Thoracic aorta (tissue), 2 donors: ENCODE data around the gene ATPAF1. TPM values are rescaled to one million over a fixed set of nuclear protein-coding genes. Genes with fewer than 3 reads are reported as not detected.

Source experiments
- ATAC-seq: fragments of 150-250 bp; one replicate; pipeline ENCODE4 v1.8.0; 2017; ENCODE audit warnings: low read depth; ENCODE audit not compliant: insufficient number of reproducible peaks, low FRiP score
- DNase-seq: peaks from one replicate; pipeline ENCODE4 v3.0.0-alpha.2; 2020; ENCODE audit warnings: low spot score
- H3K27ac ChIP-seq, 2 donors: fragments of 200-600 bp; sonication (generic); 1 replicate in 1 of 2; 2 replicates in 1 of 2; pipeline ENCODE4 v1.5.1; 2016; ENCODE audit warnings: mild to moderate bottlenecking in 2 of 2, moderate library complexity in 2 of 2
- H3K27me3 ChIP-seq: fragments of 200-600 bp; sonication (generic); replicated peaks from 2 replicates; pipeline ENCODE4 v1.6.0; 2016; ENCODE audit warnings: mild to moderate bottlenecking; ENCODE audit not compliant: insufficient read depth
- H3K36me3 ChIP-seq: fragments of 200-600 bp; sonication (generic); one replicate; pipeline ENCODE4 v1.5.1; 2016
- H3K4me1 ChIP-seq, 2 donors: fragments of 200-600 bp; sonication (generic); 1 replicate in 1 of 2; 2 replicates in 1 of 2; pipeline versions ENCODE4 v1.5.1 to v1.6.0; 2016; ENCODE audit warnings: low read depth in 2 of 2, mild to moderate bottlenecking in 1 of 2; ENCODE audit not compliant: control insufficient read depth in 1 of 2
- H3K4me3 ChIP-seq: fragments of 200-600 bp; sonication (generic); 2 replicates; pipeline ENCODE4 v1.5.1; 2016; ENCODE audit warnings: mild to moderate bottlenecking
- H3K9me3 ChIP-seq: fragments of 200-600 bp; sonication (generic); 2 replicates; pipeline ENCODE4 v1.5.1; 2016
- total RNA-seq, 2 donors: library from RNA; depleted of rRNA; stranded (reverse); fragments of >200 nt; gene quantifications; one replicate each; pipeline versions ENCODE4 v1.1.0 to v1.2.3, GENCODE V29; 2016
- TF ChIP-seq, protein P1 (sequence below): fragments of 200-600 bp; sonication (generic); IDR thresholded peaks from one replicate; pipeline ENCODE4 v1.5.1; 2019; ENCODE audit warnings: antibody characterized with exemption

The ATPAF1 gene
- total RNA-seq, 2 donors from 2014 or later: 38.5 to 55.6 TPM

GRCh38 chr1:46615088-46615487 lies 53.1 kb downstream of the ATPAF1 start:
- Histone ChIP-seq H3K4me1 (peaks cover 39 to 54% of the 10 kb centered on the region in 2 donors), H3K27me3 (no peaks in the 10 kb centered on the region), H3K4me3 (peak overlapping the region; percentile 78), H3K27ac (peak overlapping the region; percentile 86 to 91), H3K9me3 (no peaks in the 10 kb centered on the region), H3K36me3 (no peaks in the 10 kb centered on the region)
- TF ChIP-seq, protein P1, sequence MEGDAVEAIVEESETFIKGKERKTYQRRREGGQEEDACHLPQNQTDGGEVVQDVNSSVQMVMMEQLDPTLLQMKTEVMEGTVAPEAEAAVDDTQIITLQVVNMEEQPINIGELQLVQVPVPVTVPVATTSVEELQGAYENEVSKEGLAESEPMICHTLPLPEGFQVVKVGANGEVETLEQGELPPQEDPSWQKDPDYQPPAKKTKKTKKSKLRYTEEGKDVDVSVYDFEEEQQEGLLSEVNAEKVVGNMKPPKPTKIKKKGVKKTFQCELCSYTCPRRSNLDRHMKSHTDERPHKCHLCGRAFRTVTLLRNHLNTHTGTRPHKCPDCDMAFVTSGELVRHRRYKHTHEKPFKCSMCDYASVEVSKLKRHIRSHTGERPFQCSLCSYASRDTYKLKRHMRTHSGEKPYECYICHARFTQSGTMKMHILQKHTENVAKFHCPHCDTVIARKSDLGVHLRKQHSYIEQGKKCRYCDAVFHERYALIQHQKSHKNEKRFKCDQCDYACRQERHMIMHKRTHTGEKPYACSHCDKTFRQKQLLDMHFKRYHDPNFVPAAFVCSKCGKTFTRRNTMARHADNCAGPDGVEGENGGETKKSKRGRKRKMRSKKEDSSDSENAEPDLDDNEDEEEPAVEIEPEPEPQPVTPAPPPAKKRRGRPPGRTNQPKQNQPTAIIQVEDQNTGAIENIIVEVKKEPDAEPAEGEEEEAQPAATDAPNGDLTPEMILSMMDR: no peak
- no peak for ATAC-seq
- no peak for DNase-seq

DNA sequence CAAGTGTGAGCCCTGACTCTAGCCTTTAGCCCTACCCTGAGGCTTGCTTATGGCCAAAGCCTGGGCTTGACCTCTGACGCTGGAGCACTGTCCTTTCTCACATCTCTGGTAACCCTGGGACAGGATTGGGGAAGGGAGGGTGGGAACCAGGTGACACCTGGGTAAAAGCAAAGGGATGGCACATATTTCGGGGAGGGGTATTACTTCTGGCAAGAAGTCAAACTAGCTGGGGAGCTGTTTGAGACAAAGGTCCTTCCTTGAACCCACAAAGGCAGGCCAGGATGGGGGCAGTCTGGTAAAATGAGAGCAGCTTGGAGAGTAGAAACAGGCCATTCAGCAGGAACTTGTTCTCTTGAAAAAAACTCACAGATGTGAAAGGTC lies 53.6 kb downstream of the ATPAF1 start:
- ATAC-seq: no peak
- TF ChIP-seq, protein P1: no peak
- peaks cover 39 to 55% of the 10 kb centered on the region in 2 donors for H3K4me1 ChIP-seq
- H3K9me3 ChIP-seq: no peaks in the 10 kb centered on the region
- peaks cover 4% of the 10 kb centered on the region for H3K36me3 ChIP-seq
- DNase-seq: no peak
- H3K27me3 ChIP-seq: no peaks in the 10 kb centered on the region
- H3K4me3 ChIP-seq: peak overlapping the region; percentile 78
- H3K27ac ChIP-seq: peak overlapping the region; percentile 69 to 86

DNA sequence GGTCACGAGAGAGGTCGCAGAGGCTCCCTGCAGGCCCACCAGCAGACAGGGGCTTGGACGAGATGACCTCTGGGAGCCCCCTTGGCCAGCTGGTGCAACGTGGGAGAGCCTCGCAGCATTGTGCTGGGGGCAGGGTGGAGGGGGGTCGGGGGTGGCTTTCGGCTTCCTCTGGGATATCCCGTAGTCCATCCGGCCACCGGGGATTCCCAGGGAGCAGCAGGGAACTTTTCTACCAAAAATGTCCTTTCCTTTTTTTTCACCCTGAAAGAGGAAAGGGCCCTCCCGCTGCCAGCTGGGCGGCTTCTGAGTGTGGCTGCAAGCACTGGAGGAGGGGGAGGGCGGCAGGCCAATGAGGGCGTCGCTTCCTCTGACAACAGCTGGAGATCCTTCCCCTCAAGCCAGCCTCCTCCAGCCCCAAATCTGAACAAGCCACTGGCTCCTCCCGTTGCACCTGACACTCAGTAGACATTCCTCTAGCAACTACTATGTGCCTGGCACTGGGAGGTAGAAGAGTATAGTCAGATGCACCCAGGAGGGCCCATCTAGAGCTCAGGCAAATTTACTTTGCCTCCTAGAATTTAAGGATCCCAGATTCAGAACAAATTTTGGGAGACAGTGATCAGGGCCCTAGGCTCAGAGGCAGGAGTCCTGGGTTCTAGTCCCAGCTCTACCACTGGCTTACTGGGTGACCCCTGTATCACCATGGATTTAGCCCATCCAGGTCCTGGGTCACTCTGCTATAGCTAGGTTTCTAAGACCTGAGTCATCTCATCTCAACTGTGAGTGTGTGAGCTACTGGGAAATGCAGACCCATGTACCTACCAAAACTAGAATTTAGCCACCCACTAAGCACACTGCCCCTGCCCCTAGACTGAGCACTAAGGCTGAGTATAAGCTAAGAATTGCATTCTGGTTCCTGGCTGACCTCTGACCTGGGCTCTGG lies 54.2 kb downstream of the ATPAF1 start:
- peak; percentile 78 for DNase-seq
- TF ChIP-seq, protein P1: no peak
- peaks cover 9% of the 10 kb centered on the region for H3K36me3 ChIP-seq
- no peaks in the 10 kb centered on the region for H3K27me3 ChIP-seq
- no peaks in the 10 kb centered on the region for H3K9me3 ChIP-seq
- H3K4me3 ChIP-seq: peak overlapping the region; percentile 70
- H3K4me1 ChIP-seq: peaks cover 39 to 61% of the 10 kb centered on the region in 2 donors
- peak overlapping the region; percentile 69 to 86 for H3K27ac ChIP-seq
- ATAC-seq: peak; percentile 38

DNA sequence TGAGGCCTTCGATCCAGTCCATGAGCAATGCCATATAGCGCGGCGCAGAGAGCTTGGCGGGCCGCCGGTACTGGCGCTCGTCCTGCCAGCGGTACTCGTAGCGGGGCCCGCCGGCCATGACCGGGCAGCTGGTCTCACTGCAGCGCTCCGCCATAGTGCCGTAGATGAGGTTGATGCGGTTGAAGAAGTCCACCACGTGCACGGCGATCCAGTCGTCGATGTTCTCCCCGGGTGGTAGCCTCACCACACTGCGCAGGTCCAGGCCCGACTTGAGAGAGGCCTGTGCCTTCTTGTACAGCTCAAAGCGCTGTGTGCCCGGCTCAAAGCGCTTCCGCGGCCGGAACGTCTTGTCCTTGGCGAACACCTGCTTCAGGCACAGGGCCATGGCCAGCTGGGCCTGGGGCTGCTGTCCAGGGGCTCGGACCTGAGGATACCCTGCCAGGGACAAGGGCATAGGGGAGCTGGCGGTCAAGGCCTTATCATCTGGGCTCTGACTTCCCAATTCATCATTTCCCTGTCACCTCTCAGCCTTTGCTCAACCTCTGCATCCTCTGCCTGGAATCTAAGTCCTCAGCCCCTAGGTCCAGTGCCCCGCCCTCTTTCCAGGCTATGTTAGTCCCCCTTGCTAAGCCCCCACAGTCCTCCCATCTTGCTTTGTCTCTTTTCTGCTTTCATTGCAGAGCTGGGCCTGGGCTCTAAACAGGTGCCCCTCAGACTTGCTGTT lies 55.1 kb downstream of the ATPAF1 start:
- H3K9me3 ChIP-seq: no peaks in the 10 kb centered on the region
- TF ChIP-seq, protein P1: no peak
- H3K27ac ChIP-seq: peak overlapping the region; percentile 46 to 86
- ATAC-seq (no peak), DNase-seq (no peak)
- peaks cover 11% of the 10 kb centered on the region for H3K36me3 ChIP-seq
- H3K4me1 ChIP-seq: peaks cover 42 to 70% of the 10 kb centered on the region in 2 donors
- H3K27me3 ChIP-seq: no peaks in the 10 kb centered on the region
- peak overlapping the region; percentile 70 for H3K4me3 ChIP-seq

DNA sequence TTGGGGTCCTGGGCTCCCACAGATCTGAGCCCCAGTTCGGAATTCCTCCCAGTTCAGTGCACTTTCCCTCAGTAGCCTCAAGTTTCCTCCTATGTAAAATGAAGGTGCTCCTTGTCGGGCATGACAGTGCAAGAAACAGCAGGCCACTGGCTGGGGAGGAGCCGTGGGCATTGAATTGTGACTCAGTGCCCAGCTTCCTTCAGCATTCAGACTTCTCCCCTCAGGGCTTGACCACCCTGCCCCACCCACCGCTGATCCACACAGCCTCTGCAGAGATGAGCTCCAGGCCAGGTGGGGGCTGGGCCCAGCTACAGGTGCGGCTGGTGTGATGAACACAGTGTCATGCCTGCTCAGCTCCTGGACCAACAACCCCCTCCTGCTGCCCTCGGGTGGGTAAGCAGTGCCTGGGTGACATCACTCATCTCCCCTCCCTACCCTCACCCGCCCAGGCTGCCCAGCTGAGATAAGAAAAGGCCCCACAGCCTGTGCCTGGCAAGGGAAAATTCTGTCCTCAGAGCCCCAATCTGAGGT lies 56.4 kb downstream of the ATPAF1 start:
- no peak for ATAC-seq
- Histone ChIP-seq H3K9me3 (no peaks in the 10 kb centered on the region), H3K36me3 (peaks cover 11% of the 10 kb centered on the region), H3K27ac (peak overlapping the region; percentile 47 to 60), H3K27me3 (no peaks in the 10 kb centered on the region), H3K4me1 (peaks cover 49 to 81% of the 10 kb centered on the region in 2 donors), H3K4me3 (peak overlapping the region; percentile 26)
- DNase-seq: no peak
- TF ChIP-seq, protein P1: no peak
